Testis (tissue), 2 donors: ENCODE data around the gene NLGN2.

Source experiments
- POLR2A ChIP-seq: fragments of 450-650 bp; IDR thresholded peaks from one replicate; pipeline ENCODE4 v1.6.1; 2017; ENCODE audit warnings: antibody characterized with exemption, mild to moderate bottlenecking, moderate library complexity
- TF ChIP-seq, protein P1 (sequence below), 3 experiments: fragments of 450-650 bp in 2 of 3; fragments of 200-600 bp in 1 of 3; sonication (generic) in 1 of 3; IDR thresholded peaks; one replicate each; pipeline ENCODE4 v1.5.1; 2016 to 2019; ENCODE audit warnings: antibody characterized with exemption in 3 of 3, mild to moderate bottlenecking in 2 of 3, moderate library complexity in 1 of 3

DNA sequence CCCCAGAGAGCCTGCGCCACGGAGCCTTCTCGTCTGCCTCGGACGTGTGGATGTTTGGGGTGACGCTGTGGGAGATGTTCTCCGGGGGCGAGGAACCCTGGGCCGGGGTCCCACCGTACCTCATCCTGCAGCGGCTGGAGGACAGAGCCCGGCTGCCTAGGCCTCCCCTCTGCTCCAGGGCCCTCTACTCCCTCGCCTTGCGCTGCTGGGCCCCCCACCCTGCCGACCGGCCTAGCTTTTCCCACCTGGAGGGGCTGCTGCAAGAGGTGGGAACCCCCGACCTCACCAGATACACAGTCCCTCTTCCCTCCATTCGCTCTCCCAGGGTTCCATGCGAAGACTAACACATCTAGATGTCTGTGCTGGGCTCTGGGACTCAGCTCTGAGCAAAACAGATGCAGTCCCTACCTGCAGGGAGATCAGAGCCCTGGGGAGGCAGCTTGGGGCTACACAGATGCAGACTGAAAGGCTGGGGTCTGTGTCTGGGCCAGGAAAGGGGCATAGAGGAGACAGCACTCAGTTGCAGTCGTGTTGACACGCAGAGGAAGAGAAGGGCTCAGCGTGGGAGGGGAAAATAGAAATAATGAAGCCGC lies 23.1 kb upstream of the NLGN2 start:
- TF ChIP-seq, protein P1, sequence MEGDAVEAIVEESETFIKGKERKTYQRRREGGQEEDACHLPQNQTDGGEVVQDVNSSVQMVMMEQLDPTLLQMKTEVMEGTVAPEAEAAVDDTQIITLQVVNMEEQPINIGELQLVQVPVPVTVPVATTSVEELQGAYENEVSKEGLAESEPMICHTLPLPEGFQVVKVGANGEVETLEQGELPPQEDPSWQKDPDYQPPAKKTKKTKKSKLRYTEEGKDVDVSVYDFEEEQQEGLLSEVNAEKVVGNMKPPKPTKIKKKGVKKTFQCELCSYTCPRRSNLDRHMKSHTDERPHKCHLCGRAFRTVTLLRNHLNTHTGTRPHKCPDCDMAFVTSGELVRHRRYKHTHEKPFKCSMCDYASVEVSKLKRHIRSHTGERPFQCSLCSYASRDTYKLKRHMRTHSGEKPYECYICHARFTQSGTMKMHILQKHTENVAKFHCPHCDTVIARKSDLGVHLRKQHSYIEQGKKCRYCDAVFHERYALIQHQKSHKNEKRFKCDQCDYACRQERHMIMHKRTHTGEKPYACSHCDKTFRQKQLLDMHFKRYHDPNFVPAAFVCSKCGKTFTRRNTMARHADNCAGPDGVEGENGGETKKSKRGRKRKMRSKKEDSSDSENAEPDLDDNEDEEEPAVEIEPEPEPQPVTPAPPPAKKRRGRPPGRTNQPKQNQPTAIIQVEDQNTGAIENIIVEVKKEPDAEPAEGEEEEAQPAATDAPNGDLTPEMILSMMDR (IDR thresholded peaks at IDR 0.05): no peak
- TF ChIP-seq POLR2A: no peak
